GM18907 (cell line): ENCODE data around the gene GRK7.
"Not testable (repeated sequence)": the region's sequence is repeated elsewhere in the genome, so short reads cannot be mapped to it uniquely, and the experiment has no call there.

Experiments
- ATAC-seq: cut with Tn5 transposase; IDR thresholded peaks from one replicate; pipeline ENCODE4 v1.9.1; 2021; ENCODE audit warnings: mild to moderate bottlenecking, moderate library complexity; ENCODE audit not compliant: unreplicated experiment

Gene GRK7

DNA sequence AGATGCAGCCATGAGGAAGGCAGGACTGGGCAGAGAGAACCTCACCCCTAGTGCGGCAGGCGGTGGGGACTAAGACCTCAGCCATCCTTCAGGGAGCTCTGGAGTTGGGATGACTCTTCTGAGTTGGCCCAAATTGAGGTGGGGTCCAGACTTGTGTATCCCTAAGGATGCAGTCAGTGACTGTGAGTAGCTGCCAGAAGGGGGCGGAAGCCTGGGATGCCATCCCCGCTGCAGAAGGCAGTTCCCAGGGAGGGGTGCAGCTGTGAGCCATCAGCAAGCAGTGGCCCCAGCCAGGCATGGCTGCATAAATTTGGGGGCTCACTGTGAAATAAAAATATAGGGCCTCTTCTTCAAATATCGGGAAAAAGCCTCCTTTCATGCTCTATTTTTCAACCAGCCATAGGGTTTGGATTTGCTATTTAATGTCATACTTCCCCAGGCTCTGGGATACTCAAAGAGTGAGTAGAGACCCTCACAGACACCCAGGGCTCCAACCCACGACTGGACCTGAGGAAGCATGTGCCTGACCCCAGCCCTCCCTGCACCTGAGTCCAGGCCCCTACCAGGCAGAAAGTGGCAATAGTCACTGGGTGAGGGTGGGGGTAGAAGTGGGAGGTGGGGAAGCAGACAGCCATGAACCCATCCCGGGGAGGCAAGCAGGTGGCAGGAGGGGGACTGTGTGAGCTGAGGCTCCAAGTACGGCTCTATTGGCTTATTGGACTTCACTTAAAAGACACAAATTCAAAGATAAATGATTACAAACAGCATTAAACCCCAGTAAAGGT lies 30.5 kb downstream of the GRK7 start:
- no peak for ATAC-seq

DNA sequence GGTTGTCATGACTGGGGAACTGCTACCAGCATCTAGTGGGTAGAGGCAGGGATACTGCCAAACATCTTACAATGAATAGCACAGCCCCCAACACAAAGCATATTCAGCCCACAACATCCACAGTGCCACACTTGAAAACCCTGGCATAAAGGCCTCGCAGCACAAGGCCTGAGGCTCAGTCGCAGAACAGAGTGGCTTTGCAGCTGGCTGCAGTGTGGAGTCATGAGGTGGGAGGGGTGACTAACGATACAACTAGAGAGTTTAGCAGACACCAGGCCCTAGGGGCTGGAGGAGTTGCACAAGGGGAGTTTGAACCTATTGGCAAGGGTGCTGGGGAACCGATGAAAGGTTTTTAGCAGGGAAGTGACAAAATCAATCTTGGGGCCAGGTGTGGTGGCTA lies 32.1 kb downstream of the GRK7 start:
- ATAC-seq, result no peak

DNA sequence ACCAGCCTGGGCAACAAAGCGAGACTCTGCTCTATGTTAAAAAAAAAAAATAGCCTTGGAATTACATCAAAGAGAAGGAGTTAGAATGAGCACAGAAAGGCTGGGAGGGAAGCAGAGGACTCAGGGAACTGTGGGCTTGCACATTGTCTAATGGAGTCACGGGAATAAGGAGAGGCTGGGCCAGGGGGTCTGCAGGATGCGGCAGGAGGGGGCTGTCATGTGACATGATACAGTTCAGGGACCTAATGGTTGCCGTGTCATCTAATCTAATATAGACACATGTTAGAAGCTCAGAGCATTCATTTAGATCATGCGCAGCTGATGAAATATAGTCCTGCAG lies 32.5 kb downstream of the GRK7 start:
- ATAC-seq, result no peak

DNA sequence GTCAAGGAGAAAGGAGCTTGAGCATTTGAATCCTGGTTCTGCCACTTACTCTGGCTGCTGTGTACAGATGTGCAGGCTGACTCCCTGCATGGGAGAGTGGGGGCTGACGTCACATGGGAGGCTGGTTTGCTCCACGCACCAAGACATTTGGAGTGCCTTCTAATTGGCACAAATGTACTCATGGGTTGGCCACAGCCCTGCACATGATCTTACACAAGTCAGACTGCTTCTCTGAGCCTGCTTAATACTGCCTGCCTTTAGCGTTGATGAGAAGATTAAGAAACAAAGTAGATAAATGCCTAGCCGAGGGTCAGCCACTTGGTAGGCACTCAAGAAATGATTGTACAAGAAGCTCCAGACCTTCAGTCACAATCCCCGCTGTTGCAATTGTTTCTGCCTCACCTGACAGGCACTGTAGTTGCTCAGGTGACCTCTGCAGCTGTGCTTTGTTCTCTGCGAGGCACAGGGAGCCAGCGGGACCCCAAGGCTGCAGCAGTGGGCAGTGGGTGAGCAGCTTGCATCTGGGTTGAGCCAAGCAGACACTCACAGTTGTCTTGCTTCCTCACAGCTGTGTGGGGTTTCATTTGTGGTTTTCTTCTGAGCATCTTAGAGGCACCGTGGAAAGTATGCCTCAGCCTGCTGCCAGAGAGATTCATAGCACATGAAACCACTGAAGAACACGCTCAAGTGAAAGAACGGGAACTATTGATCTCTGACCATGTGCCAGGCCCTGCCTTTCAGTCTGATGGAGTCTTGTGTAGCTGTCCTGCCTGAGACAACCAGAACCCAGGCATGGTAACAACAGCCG lies 33.1 kb downstream of the GRK7 start:
- peak; percentile 97 for ATAC-seq

DNA sequence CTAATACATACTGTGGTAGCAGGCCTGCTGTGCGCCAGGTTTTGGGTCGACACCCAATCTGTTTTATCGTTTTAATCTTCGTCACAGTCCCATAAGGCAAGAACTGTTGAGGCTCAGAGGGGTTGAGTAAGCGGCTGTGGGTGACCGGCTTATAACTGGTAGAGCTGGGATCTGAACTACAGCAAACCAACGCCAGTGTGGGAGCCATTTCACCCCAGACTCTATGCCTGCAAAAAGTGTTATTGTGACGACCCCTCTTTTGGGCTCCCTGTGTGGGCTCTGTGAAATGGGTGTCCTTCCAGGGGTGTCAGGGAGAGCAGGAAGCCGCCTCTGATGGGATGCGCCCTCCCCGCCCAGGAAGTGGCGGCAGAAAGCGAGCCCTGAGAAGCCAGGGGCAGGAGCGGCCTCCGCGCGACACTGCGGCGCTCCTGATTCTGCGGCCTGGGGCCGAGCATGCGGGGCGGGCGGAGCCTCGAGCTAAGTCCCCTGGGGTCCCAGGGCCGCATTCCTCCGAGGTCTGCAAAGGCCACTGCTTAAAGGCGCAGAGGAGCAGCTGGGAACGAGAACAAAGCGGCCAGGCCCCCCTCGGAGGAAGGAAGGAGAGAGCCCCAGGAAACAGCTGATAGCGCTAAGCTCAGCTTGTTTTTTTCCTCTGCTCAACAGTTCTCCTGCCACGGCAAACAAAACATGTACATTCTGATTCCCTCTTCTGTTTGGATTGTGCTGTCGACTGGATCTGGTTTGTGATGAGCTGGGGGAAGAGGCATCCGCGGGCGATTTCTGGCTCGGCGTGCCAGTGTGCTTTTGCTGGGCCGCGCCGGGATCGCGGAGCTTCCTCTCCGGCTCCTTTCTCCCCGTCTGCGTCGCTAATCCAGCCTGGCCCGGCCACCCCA lies 33.9 kb downstream of the GRK7 start:
- peak; percentile 23 for ATAC-seq

DNA sequence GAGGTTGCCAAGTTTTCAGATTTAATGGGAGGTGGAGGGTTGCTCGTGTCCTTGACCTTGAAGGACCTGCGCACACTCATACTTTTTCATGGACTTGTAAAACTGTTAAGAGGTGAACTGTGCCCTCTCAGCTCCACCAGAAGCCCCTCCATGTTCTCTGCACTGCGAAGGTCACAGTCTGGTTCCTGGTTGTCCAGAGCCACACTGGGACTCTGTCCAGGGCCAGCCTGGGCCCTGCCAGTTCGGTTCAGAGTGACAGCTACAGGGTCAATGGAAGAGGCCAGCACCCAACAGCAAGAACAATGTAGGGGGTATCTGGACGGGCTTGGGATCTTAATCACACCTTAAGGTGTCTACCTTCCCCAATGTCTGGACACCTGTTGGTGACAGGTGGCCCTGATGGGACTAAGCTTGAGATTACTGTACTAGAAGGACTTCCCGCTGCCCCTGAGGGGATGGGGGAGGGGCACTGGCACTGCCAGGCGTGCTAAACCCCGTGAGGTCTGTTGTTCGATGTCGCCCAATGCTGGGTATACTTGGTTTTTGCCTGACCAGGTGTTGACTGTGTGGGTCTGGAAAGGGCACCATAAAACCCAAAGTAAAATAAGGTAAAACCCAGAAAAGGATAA lies 34.7 kb downstream of the GRK7 start:
- ATAC-seq, result no peak

DNA sequence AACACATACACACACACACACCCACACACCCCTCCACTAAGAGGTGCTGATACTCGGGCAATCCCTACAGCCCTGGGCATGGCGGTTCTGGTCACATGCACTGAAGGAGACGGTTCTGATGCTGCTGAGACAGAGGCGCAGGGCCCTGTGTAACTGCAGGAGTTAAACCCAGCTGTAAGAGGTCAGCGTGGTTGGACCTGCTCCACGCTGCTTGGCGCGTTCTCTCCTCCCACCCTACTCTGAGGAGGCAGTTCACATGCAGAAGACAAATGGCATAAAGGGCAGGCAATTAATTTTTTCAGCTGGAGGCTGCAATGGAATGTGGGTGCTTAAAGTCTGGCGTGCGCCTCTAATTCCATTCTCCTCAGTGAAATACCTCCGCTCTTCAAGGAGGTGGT lies 35.2 kb downstream of the GRK7 start:
- ATAC-seq, result no peak

DNA sequence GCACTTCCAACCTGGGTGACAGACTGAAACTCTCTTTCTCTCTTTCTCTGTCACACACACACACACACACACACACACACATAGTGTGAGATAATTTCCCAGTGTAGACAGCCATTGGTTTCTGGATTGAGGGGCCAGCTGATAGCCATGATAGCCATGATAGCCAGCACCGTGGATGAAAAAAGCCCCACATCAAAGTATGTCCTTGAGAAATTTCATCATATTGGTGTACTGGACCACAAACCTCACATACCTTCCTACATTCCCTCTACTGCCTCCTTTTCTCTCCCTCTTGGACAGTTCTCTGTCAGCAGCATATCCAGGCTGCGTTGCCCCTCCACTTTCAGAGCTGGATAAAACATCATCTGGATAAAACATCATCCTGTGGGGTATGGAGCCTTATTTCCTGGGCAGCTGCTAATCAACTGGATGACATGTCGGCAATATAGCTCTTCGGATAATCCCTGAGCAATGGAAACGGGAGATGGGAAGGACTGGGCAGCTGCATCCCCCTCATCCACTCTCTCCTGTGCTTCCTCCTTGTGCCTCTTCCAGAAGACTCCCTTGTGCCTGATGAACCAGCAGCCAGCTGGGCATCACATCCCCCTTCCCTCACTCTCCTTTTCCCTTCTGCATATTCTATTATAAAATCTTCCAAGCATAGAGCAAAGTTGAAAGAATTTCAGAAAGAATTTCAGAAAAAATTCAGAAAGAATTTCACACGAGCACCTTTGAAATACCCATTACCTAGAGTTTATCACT lies 39.3 kb downstream of the GRK7 start:
- ATAC-seq, result no peak

DNA sequence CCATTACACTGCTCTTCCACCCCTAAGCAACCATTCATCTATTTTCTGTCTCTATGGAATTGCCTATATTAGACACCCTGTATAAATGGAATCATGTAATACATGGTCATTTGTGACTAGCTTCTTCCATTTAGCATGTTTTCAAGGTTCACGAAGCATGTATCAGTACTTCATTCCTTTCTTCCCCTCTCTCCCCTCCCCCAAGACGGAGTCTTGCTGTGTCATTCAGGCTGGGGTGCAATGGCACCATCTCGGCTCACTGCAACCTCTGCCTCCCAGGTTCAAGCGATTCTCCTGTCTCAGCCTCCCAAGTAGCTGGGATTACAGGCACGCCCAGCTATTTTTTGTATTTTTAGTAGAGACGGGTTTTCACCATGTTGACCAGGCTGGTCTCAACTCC lies 40.3 kb downstream of the GRK7 start:
- ATAC-seq, result not testable (repeated sequence)

DNA sequence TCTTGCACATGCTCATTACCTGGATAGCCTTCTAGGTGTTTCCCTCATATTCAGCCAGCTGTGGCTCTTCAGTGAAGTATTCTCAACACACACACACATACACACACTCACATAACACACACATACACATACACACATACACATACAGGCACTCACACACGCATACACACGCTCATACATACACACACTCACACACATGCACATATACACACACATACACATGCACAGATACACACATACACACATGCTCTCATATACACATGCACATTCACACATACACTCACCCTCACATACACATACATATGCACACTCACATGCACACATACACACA lies 41.2 kb downstream of the GRK7 start:
- no peak for ATAC-seq

DNA sequence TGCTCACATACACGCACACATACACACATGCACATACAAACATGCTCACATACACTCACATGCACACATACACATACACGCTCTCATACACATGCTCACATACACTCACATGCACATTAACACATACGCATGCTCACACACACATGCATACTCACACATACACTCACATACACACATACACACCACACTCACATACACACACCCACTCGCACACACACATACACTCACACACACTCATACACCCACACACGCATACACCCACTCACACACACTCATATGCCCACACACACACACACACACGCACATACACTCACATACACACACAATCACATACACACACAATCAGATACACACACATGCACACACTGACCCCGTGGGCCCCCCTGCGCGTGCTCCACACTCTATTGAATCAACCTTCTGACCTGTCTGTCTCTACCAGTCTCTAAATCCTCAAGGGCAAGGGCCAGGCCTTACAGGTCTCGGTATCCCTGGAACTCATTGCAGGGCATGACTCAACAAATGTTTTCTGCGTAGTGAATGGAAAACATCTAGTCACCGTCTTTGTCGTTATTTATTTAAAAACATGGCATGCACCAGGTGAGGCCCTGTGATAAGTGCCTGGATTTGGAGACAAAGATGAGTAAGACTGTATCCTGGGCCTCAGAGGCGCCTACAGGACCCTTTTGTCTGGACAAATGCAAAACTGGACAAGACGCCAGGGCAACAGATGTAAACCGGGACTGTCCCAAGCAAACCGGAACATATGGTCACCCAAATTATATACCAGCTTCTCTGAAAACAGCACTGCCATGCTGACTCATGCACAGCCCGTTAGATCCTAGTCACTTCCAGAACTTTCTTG lies 41.8 kb downstream of the GRK7 start:
- no peak for ATAC-seq

DNA sequence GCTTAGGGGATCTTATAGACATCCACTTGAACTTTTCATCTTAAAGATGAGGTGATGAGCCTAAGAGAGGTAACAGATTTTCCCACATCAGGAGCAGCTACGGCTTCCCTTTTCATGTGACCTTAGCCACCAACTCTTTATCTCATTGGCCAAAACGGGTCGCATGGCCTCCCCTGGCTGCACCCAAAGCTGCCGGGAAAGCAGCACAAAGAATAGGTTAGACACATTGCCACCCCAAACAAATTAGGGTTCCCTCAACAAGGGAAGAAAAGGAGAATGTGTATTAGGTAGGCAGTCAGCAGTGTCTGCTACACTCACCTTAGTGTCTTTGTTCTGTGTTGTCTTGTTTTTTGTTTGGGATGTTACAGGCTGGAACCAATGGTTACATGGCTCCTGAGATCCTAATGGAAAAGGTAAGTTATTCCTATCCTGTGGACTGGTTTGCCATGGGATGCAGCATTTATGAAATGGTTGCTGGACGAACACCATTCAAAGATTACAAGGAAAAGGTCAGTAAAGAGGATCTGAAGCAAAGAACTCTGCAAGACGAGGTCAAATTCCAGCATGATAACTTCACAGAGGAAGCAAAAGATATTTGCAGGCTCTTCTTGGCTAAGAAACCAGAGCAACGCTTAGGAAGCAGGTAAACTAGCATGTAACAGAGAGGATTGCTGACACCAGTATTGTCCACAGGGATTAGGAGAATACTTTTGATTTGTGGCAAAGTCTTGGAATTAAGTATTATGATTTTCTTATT lies 44.2 kb downstream of the GRK7 start:
- ATAC-seq, result no peak

DNA sequence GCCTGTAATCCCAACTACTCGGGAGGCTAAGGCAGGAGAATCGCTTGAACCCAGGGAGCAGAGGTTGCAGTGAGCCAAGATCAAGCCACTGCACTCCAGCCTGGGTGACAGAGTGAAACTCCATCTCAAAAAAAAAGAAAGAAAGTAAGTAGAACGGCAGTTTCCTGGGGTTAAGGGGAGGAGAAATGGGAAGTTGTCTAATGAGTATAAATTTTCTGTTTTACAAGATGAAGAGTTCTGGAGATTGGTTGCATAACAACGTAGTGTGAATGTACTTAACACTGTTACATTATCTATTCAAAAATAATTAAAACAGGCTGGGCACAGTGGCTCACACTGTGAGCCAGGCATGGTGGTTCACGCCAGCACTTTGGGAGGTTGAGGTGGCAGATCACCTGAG lies 45.4 kb downstream of the GRK7 start:
- ATAC-seq, result no peak

DNA sequence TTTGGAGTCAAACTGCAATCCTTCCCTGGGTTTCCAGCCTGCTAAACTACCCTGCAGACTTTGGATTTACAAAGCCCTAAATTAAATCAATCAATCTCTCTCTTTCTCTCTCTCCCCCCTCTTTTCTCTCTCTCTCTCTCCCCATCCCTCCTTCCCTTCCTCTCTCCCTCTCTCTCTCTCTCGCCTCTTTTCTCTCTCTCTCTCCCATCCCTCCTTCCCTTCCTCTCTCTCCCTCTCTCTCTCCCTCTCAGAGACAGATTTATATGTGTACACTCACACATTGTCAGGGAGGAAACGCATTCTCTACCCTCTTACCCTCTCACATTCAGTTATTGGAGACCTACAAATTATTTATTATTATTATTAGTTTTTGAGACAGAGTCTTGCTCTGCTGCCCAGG lies 47.0 kb downstream of the GRK7 start:
- ATAC-seq, result no peak

DNA sequence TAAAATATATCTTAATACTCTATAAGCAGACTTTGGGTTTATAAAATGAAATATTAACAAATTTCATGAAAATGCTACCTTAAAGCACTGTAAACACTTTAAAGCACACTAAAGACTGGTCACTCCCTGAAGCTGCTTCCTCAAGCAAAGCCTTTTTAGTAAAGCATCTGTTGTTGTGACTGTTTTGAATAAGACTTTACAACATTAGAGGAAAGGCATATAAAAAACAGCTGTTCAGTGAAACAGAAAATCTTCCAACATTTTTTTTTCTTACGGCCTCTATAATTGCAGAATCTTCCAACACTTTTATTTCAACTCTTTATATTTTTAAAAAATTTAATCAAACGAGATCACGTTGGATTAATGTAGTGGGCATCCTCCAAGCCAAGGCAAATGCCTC lies 48.1 kb downstream of the GRK7 start:
- ATAC-seq, result no peak

DNA sequence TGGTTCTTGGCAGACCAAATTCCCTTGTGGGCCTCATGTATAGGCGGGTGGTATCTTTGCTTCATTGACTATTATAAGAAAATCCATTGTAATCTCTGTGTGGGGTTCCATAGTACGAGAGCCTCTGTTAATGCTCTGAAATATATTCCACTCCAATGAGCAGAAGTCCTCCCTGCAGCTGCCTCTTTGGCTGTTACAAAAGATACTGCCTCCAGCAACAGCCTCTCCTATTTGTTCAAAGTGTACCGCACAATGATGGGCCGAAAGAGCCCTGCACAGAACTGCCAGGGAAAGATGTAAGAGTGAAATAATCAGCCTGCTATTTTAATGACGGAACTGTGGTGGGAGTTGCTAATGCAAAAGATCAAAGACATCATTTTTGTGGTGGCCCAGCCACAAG lies 48.9 kb downstream of the GRK7 start:
- no peak for ATAC-seq

DNA sequence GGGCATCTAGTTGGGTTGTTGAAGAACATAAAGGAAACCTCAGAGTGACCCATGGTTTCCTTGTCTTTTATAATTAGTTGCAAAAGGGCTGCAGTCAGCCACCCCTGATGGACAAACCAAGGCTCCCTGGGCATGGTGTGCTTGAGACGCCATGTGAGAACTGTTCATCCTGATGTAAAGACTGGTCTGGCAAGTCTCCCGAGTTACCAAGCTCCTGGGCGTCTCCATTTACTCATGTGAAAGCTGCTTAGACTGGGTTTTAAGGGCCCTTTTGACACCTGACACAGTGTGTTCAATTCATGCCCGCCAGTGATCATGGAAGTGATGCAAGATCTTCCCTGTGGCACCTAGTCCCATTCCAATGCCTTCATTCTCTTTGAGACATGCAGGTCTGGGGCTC lies 49.4 kb downstream of the GRK7 start:
- no peak for ATAC-seq
